ENCODE measurements around the gene UBTD2.

UBTD2 gene

DNA sequence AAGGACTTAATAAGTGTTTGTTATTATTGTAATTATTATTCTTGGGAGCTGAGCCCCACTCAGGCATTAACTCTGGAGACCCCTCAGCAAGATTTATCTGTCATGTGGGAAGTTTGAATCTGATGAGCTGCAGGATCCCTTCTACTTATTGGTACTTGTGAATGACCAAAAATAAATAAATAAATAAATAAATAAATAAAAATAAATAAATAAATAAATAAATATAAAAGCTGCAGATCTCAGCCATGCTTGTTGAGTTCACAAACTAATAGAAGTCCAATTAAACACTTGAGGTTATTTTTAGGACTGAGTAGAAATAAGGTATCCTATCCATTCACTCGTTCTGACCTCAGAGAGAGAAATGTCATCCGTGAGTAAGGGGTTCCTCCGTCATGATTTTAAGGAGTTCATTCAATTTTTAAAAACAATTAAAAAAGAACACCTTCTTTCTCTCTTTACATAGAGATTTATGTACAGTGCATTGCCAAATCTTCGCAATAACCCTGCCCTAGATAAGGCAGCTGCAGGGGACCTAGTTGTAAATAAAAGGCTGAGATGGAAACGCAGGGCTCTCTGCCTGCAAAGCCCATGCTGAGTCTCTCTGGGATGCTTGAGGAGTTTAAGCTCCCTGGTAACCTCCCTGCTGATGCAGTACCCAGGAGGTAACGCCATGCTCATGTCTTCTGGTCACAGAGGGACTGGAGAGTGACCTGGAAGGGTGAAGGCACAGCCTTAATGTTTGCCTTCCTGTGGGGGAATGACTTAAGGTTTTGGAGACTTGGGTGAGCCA lies 88.4 kb downstream of the UBTD2 start:
- DNase-seq (ENCODE audit: low spot score), result no peak

DNA sequence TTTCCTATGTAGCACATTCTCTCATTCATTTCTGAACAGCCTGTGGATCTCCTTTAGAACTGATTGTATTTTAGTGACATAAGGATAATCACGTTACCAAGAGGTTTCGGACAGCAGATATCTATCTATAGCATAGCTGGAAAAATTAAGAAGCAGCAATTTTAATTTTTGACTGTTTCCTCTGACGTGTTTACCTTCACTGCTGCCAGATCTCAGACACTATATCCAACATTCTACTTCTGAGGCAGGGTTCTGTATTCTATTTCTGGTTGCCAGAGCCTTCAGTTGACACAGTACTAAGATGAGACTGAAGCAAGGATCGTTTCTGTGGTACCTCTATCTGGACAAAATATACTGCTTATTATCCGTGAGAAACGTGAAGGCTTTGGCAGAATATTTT lies 89.7 kb downstream of the UBTD2 start, which contains the start of gene EFCAB9:
EFCAB9 (plus strand) TSS at position 301 of the 400 bp plus-strand sequence; CDS start at position 302, 1 bp downstream.
- no peak for DNase-seq (ENCODE audit: low spot score)

DNA sequence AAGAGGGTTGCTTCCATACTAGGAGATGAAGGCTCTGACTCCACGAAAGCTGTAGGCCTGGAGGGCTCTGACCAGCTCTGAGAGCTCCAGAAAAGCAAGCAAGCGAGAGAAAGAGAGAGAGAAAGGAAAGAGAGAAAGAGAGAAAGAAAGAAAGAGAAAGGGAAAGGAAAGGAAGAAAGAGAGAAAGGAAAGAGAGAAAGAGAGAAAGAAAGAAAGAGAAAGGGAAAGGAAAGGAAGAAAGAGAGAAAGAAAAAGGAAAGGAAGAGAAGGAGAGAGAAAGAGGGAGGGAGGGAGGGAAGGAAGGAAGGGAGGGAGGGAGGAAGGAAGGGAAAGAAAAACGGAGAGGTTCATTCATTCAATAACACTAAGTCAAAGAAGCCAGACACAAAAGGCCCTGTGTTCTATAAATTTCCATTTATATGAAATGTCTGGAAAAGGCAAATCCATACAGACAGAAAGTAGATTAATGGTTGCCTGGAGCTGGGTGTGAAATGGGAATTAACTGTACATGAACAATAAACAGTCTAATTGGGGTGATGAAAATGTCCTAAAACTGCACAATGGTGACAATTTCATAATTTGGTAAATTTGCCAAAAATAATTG lies 93.8 kb downstream of the UBTD2 start:
- DNase-seq (ENCODE audit: low spot score), result no peak

DNA sequence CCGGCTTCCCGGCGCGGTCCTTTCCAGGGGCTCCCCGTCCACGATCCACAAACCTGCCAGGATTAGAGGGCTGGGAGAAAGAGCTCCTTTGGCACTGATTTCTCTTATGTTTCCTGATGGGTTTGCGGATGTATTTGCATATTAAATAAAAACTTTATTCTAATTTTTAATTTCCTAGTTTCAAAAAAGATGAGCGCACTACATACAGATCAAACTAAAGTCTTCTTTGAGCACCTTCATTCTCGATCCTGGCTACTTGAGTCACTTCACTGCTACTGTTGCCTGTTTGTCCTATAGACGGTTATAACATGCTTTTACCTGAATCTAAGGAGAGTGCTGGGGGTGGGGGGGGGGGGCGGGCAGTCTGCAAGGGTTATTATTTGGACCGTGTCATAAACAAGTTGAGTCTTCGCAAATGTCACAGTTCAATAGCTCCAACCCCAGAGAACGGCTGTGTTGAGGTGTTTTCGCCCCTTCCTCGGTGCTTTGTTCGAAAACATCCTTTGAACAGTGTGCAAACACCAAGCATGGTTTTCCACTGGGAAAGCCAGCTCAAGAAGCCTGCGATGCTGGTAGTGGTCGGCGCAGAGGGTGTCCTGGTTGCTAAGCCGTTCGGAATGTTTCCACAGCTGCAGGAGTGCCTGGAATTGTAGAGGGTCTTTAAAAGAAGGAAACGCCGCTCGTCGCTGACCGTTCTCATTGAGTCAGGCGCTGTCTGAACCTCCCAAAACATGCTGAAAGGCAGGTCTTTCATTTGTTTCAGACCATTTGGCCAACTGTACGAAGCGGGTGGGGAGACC lies 94.5 kb downstream of the UBTD2 start:
- DNase-seq (ENCODE audit: low spot score), result no peak

DNA sequence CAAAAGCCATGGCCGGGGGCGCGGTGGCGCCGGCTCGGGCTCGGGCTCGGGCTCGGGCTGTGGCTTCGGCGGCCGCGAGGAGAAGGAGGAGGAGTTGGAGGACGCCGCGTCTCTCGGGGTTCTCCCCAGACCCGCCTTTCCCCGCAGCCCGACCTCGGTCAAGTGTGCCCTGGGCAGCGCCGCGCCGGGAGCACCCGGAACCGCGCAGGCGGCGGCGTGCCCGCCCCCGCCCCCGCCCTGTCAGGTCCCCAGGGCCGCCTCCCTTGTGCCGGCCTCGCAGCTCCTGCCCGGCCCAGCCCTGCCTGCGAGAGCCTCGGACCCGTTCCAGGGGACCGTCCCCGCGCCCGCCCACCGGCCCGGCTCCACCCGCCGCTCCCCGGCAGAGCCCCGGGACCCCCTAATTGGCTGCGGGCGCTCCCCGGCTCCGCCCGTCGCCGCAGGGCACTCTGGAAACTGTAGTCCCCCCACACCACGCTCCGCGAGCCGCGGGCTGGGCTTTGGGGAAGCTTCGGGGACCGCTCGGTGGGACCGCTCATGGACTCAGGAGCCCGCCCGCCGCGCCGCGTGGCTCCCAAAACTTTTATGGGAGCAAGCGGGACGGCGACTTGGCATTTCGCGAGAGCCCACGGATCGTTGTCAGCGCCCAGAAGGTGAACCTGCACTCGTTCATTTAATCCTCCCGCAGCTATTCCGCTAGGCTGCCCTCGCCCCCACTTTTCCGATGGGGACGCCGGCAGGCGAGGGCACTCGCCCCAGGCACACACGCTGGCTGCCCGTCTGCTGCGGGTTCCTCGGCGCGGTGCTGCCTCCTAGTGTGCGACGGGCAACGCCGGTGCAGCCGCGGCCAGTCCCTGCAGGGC lies 95.3 kb downstream of the UBTD2 start, which contains the start of gene STK10:
STK10 (minus strand) TSS at position 192 of the 860 bp plus-strand sequence; CDS start at position 10, 182 bp downstream.
- DNase-seq (ENCODE audit: low spot score), result peak; percentile 90

DNA sequence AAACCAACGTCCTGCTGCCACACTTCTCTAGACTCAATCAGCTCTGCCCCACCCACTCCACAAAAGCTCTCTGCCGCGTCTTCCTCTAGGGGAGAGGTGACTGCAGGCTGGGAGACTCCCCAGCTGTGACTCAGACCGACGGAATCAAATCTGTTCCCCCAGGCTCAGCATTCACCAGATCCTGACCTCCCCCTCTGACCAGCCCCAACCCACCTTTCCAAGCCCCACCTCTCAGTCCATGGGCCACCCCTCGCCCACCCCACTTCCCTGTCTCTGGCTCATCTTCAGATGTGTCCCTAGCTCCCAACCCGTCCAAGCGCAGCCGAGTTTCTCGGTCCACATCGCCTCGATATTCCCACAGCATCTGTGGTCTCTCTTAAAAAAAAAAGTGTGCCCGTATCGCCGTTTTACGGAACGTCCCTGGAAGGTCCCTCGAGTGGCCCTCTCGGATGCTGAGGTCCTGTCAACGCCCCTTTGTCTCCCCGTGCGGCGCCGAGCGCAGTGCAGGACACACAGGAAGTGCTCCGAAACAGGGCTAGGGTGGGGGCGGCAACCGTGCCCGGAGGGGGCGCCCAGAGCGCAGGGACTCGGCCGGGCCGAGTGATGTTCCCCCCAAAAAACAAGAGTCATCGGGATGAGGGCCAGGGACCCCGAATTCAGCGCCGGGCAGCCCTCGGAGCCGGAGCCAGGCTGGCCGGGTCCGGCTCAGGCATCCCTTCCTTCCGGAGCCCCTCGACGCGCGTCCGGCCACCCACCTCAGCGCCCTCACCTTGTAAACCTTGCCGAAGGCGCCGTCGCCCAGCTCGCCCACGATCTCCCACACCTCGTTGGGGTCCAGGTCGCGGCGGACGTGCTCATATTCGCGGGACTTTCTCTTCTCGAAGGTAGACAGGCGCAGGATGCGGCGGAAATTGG lies 96.2 kb downstream of the UBTD2 start:
- no peak for DNase-seq (ENCODE audit: low spot score)

DNA sequence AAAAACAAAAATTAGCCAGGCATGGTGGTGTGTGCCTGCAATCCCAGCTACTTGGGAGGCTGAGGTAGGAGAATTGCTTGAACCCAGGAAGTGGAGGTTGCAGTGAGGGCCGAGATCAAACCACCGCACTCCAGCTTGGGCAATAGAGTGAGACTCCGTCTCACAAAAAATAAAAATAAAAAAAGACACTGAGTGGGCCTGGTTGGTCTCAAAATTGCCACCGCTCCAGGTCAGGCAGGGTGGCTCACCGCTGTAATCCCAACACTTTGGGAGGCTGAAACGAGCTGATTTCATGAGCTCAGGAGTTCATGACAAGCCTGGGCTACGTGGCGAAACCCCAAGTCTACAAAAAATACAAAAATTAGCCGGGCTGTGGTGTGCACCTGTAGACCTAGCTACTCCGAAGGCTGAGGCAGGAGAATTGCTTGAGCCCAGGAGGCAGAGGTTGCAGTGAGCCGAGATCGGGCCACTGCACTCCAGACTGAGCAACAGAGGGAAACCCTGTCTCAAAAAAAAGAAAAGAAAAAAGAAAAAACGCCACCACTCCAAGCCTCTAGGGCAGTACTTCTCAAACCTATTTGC lies 97.4 kb downstream of the UBTD2 start:
- DNase-seq (ENCODE audit: low spot score), result no peak

DNA sequence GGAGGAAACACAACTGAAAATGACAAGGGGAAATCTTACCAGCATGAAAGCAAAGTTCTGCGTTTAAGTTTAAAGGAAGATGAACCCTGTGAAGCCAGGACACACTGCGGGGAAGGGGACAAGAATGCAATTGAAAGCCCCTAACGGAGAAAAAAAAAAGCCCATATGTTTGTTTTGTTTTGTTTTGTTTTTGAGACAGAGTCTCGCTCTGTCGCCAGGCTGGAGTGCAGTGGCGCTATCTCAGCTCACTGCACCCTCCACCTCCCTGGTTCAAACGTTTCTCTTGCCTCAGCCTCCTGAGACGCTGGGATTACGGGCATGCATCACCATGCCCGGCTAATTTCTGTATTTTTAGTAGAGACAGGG lies 98.5 kb downstream of the UBTD2 start:
- no peak for DNase-seq (ENCODE audit: low spot score)

DNA sequence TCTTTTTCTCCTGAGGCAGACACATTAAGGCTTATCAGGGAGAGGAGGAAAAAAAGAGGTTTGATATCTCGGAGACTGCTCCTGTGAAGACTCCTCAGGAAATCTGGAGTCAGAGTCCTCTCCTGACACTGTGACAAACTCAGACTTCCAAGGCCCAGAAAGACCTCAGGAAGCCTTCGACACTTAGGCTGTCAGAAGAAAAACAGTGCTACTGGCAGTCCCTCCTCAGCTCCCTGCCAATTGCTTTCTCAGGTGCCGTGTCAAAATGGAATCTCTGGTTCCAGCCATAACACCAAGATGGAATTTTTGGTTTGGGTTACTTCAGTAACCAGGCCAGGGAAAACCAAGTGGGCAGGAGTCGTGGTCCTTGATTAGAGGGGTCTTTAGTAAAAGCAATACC lies 99.7 kb downstream of the UBTD2 start:
- DNase-seq (ENCODE audit: low spot score), result no peak

DNA sequence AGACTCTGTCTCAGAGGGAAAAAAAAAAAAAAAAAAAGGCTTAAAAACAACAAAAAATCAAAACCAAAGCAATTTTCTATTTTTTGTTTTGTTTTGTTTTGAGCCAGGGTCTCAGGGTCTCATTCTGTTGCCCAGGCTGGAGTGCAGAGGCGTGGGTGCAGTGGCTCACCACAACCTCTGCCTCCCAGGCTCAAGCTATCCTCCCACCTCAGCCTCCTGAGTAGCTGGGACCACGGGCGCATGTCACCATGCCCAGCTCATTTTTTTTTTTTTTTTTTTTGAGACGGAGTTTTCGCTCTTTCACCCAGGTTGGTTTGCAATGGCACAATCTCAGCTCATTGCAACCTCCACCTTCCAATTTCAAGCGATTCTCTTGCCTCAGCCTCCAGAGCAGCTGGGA lies 101.3 kb downstream of the UBTD2 start:
- no peak for DNase-seq (ENCODE audit: low spot score)

DNA sequence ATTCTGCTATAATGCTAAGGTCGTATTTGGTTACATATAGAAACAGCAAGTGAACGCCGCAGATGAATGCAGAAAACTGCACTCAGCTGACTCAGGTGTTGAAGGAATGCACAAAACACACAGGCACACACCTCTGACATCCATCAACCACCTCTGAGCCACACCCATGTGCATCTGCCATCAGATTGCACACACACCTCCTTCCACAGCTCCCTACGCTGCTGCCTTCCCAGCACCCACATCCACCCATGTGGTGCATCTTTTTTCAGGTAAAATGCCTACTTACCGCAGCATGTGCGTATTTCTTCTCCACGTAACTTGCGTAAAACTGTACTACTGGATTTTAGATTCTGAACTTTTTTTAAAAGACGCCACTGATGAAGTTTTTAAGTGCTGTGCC lies 102.6 kb downstream of the UBTD2 start:
- no peak for DNase-seq (ENCODE audit: low spot score)

DNA sequence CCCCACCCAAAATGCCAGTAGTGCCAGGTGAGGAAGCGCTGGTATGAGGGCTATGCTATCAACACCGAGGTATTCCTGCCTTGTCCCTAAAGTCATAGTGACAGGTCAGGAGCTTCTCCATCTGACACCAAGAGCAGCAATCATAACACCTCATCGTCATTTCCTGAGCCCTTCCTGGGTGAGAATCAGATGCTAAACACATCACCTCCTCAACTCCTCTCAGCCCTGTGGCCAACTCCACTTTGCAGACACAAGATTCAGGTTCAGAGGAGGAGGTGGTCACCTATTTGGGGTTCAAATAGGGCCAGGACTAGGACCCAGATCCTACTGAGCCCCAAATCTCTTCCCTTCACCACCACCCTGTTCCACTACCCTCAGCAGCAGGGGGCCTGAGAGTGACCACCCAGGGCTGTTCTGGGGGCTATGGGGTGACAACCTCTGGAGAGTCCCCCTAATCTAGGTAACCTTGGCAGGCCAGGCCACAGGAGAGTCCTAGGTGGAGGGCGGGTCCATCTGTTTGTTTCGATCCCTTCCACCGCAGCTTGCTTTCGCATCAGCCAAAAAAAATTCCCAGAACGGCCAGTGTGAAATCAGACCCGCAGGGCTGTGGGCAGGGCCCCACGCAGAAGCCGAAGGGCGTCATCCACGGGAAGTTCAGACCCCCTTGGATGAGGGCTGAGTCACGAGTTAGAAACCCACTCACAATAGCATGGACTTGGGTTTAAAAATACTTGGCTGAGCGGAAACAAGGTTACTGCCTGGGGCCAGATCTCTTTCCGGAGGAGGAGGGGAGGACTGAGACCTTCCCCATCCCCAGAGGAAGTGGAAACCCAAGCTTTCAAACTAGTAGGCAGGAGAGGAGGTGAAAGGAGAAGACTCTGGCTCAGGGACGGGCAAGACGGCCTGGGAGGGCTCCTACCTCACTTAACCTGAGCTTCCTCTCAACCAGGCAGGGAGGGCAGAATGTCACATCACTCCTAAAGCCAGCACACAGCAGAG lies 104.3 kb downstream of the UBTD2 start:
- DNase-seq (ENCODE audit: low spot score), result no peak

DNA sequence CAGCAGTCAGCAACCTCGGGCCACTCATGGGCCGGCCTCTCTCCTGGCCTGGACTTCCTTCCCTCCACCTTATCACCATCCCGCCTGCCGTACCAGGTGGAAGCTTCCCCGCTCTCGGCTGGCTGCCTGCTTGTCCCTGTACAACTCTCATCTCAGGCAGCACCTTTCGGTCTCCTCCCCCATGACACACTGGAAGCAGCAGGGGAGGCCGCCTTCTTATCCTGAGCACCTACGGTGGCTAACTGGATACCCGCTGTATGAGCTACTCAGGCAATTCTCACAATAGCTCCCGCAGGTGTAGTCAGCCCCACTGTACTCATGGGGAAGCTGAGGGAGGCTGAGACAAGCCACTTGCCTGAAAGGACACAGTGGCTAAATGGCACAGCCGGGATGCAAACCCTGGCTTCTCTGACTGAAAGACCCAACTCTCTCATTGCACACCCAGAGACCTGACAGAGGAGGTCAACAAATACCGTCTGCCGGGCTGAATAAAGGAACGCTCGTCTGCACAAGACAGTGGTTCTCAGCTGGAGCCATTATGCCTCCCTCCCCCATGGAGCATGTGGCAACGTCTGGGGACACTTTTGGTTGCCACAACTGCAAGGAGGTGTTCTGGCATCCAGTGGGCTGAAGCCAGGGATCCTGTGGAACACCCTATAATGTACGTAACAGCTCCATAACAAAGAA lies 105.1 kb downstream of the UBTD2 start:
- DNase-seq (ENCODE audit: low spot score), result no peak

DNA sequence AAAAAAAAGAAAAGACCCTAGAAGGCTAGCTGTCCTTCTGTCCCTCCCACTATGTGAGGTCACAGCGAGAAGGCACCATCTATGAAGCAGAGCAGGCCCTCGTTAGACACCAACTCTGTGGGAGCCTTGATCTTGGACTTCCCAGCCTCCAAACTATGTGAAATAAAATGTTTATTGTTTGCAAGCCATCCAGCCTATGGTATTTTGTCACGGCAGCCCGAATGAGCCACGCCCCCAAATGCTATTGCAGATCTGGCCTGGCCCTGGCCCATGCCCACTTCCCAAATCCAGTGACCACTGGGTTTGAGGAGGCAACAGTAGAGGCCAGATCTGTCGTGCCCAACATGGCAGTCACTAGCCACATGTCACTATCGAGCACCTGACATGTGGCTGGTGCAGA lies 106.4 kb downstream of the UBTD2 start:
- DNase-seq (ENCODE audit: low spot score), result no peak

DNA sequence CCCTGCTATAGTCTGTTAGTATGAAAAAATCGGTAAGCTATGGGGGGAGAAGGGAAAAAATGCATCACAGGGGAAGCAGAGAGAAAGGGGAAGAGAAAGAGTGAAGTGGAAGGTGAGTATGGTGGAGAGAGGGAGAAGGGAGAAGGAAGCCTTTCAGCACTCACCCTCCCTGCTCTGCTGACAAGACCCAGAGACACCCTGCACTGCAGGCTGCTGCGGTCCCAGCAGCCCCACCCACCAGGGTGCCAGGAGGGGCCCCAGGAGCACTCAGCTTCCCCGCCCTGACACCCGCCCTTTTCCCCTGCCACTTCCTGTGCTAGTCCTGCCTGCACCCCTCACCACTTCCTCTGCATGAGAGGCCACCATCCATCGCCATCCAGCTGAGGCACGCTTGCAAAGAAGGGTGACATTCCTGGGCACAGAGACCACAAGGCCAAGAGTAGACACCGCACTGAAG lies 108.3 kb downstream of the UBTD2 start:
- DNase-seq (ENCODE audit: low spot score), result peak; percentile 38

DNA sequence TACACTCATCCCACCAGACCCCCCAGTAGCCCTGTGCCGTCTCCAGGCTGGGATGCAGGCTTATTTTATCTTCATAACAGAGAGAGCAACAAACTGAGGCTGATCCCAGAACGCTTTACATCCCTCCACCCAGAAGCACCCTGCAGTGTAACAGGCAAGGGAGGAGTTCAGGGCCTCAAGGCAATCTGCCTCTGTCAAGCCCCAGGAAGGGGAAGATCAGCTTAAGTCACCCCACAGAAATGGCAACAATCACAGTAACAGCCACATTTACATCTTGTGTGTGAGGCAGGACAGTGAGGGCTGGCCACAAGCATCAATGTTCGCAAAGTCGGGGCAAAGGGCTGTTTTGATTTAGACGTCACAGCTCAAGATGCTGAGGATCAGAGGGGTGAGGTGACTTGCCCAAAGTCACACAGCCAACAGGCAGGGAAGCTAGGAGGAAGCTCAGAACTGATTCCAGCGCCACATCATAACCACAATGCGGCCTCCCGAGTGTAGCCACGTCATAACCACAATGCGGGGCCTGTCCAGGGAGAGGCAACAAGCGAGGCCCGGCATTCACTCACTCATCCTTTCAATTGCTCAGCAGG lies 109.9 kb downstream of the UBTD2 start:
- DNase-seq (ENCODE audit: low spot score), result no peak

DNA sequence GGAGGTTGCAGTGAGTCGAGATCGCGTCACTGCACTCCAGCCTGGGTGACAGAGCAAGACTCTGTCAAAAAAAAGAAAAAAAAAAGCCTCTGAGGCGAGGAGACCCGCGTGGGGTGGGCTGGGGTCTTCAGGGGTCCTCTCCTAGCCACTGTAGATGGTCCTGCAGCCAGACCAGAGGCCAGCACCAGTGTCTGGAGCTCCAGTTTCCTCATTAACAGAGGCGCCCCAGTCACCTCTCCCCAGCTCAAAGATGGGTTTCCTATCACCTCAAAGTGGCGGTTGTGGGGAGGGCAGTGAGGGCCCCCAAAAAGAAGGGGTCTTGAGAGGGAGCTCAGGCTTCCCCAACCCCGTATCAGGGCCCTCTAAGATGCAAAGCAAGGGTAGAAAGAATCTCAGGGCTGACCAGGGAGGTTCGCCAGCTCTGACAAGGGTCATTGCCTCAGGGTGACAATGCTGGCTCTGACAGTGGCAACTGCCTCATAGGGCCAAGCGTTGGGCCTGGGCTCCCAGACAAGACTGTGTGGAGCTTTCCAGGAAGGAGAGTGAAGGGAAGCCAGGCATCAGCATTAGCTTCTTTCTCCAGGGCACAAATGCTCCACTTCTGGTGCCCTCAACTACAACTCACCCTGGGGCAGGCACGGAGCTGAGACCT lies 110.5 kb downstream of the UBTD2 start:
- DNase-seq (ENCODE audit: low spot score), result peak; percentile 78

Measured in globus pallidus (tissue), 1 donor.